Bone marrow (tissue), 2 donors: Measurements from ENCODE around the gene ICA1L.
"Not testable (repeated sequence)": the region's sequence is repeated elsewhere in the genome, so short reads cannot be mapped to it uniquely, and the experiment has no call there.

Source experiments
- DNase-seq, 2 donors: peaks; one replicate each; lab custom pipeline; 2025; lab: John Stamatoyannopoulos, UW

ICA1L gene

GRCh38 chr2:202847693-202848524 is 23.7 kb downstream of the ICA1L start:
- no peak for DNase-seq

- DNase-seq = no peak
Observed at GRCh38 chr2:202844656-202845055, 26.9 kb downstream of the ICA1L start.

- no peak for DNase-seq
Observed at GRCh38 chr2:202842690-202843089, 28.9 kb downstream of the ICA1L start.

- DNase-seq = no peak
Observed at GRCh38 chr2:202841090-202841867, 30.3 kb downstream of the ICA1L start.

- peak in 1 of 2 donors; percentile 45 for DNase-seq
Observed at GRCh38 chr2:202831242-202832220, 40.0 kb downstream of the ICA1L start.

- no peak for DNase-seq
Observed at GRCh38 chr2:202824901-202825300, 46.7 kb downstream of the ICA1L start.

GRCh38 chr2:202822411-202822810 is 49.2 kb downstream of the ICA1L start:
- DNase-seq = no peak

- no peak for DNase-seq
Observed at GRCh38 chr2:202821206-202822160, 50.1 kb downstream of the ICA1L start.

- DNase-seq = no peak
Observed at GRCh38 chr2:202818321-202818720, 53.2 kb downstream of the ICA1L start.

GRCh38 chr2:202817771-202818170 is 53.8 kb downstream of the ICA1L start:
- no peak for DNase-seq

- DNase-seq = no peak
Observed at GRCh38 chr2:202815548-202816360, 55.8 kb downstream of the ICA1L start.

GRCh38 chr2:202814226-202814625 is 57.3 kb downstream of the ICA1L start:
- DNase-seq = no peak

GRCh38 chr2:202813387-202813786 is 58.2 kb downstream of the ICA1L start:
- no peak for DNase-seq

GRCh38 chr2:202808754-202809153 is 62.8 kb downstream of the ICA1L start:
- DNase-seq = no peak

GRCh38 chr2:202807431-202808138 is 64.0 kb downstream of the ICA1L start:
- DNase-seq = not testable (repeated sequence)

- not testable (repeated sequence) for DNase-seq
Observed at GRCh38 chr2:202805911-202806310, 65.7 kb downstream of the ICA1L start.

GRCh38 chr2:202797944-202798343 is 73.6 kb downstream of the ICA1L start:
- DNase-seq = no peak

GRCh38 chr2:202790676-202791075 is 80.9 kb downstream of the ICA1L start:
- no peak for DNase-seq

GRCh38 chr2:202786842-202787241 is 84.7 kb downstream of the ICA1L start:
- DNase-seq = no peak
